HG03558 (cell line): Measurements from ENCODE around the gene SH3BGRL2.
"Not testable (repeated sequence)": the region's sequence is repeated elsewhere in the genome, so short reads cannot be mapped to it uniquely, and the experiment has no call there.

Experiments used
- ATAC-seq: cut with Tn5 transposase; IDR thresholded peaks from one replicate; pipeline ENCODE4 v1.9.1; 2021; ENCODE audit warnings: moderate number of reproducible peaks; ENCODE audit not compliant: unreplicated experiment; ENCODE audit errors: extremely low read depth

SH3BGRL2 gene

GRCh38 chr6:79646561-79646960 is 15.4 kb downstream of the SH3BGRL2 start:
- no peak for ATAC-seq

- no peak for ATAC-seq
Measured at GRCh38 chr6:79647741-79648140, 16.6 kb downstream of the SH3BGRL2 start.

- ATAC-seq = no peak
Measured at GRCh38 chr6:79648328-79648727, 17.2 kb downstream of the SH3BGRL2 start.

GRCh38 chr6:79649016-79649415 is 17.9 kb downstream of the SH3BGRL2 start:
- no peak for ATAC-seq

GRCh38 chr6:79650950-79651349 is 19.8 kb downstream of the SH3BGRL2 start:
- no peak for ATAC-seq

- no peak for ATAC-seq
Measured at GRCh38 chr6:79656134-79656533, 25.0 kb downstream of the SH3BGRL2 start.

- ATAC-seq = no peak
Measured at GRCh38 chr6:79657238-79657637, 26.1 kb downstream of the SH3BGRL2 start.

- ATAC-seq = not testable (repeated sequence)
Measured at GRCh38 chr6:79663655-79664054, 32.5 kb downstream of the SH3BGRL2 start.

- ATAC-seq = no peak
Measured at GRCh38 chr6:79665725-79666551, 34.8 kb downstream of the SH3BGRL2 start.

- no peak for ATAC-seq
Measured at GRCh38 chr6:79666634-79667033, 35.5 kb downstream of the SH3BGRL2 start.

- ATAC-seq = no peak
Measured at GRCh38 chr6:79668381-79668780, 37.3 kb downstream of the SH3BGRL2 start.

GRCh38 chr6:79669766-79670165 is 38.6 kb downstream of the SH3BGRL2 start:
- ATAC-seq = no peak

DNA sequence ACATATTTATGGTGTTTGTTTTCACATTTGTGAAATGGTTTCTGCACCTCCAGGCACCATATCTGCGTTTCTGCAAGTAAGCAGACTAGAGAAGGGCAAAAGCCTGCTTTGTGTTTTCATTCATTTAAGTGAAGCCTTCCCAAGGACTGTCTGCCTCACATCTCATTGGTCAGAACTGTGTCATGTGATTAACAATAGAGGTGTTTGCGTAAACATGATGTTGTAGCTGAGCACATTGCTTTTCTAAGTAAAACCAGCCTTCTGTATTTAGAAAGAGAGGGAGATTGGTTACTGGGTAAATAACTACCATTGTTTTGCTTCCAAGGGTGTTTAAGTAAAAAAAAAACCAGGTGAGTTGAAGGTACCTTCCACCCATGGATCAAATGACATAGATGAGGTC is 39.7 kb downstream of the SH3BGRL2 start:
- no peak for ATAC-seq

- no peak for ATAC-seq
Measured at GRCh38 chr6:79671600-79672266, 40.6 kb downstream of the SH3BGRL2 start.

- ATAC-seq = no peak
Measured at GRCh38 chr6:79672631-79673111, 41.5 kb downstream of the SH3BGRL2 start.

GRCh38 chr6:79673947-79674346 is 42.8 kb downstream of the SH3BGRL2 start:
- no peak for ATAC-seq

GRCh38 chr6:79676785-79677736 is 45.9 kb downstream of the SH3BGRL2 start:
- ATAC-seq = no peak

DNA sequence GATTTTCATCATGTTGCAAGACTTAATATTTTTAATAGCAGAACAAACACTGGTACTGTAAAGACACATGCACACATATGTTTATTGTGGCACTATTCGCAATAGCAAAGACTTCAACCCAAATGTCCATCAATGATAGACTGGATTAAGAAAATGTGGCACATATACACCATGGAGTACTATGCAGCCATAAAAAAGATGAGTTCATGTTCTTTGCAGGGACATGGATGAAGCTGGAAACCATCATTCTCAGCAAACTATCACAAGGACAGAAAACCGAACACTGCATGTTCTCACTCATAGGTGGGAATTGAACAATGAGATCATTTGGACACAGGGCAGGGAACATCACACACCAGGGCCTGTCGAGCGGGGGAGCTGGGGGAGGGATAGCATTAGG is 51.6 kb downstream of the SH3BGRL2 start:
- ATAC-seq = not testable (repeated sequence)

DNA sequence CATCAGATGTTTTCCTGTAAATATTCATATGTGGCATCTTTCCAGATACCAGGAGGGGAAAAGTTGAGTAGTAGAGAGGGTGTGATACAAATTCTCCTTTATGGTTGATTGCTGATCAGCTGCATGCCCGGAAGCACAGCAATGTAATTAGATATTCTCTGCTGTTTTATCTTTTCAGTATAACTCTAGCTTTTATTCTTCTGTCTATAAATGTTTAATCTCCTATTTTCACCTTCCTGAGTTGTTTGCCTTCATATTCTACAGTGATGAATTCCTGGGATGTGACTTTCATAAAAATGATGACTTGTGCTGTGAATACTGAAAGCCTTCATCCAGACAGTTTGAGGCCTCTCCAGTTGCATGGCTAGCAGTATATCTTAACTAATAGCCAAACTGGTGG is 53.7 kb downstream of the SH3BGRL2 start:
- ATAC-seq = no peak

DNA sequence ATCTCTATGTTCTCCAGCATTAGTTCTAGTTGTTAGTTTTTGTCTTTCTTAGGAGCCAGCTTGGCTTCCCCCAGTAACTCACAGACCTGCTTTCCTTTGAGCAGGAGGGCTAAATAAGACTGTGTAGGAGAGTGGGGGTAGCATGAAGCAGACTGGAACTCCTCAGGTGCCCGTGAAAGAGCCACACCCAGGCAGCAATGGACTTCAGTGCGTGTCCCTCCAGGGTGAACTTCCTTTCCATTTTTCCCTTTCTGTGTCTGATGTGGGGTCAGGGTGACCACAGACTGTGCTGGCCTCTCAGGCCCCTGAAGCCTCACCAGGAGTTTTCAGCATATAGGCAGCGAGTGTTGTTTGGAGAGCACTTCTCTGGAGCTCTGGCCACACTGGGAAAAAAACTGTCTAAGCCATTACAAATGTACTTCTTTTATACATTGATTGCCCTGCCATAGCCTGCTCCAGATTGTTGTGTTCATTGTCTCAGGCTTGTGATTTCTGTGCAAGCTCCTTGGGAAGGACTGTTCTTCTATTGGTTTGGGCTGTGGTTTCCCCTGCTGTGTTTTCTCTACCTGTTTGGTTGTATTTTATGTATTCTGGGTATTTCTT is 55.7 kb downstream of the SH3BGRL2 start:
- no peak for ATAC-seq
